NCI-H774 (cell line): Measurements from ENCODE around the gene GRM3.
"Not testable (repeated sequence)": the region's sequence is repeated elsewhere in the genome, so short reads cannot be mapped to it uniquely, and the experiment has no call there.

Source experiments
- DNase-seq: peaks from one replicate; lab custom pipeline; 2025; lab: John Stamatoyannopoulos, UW

GRM3 gene

DNA sequence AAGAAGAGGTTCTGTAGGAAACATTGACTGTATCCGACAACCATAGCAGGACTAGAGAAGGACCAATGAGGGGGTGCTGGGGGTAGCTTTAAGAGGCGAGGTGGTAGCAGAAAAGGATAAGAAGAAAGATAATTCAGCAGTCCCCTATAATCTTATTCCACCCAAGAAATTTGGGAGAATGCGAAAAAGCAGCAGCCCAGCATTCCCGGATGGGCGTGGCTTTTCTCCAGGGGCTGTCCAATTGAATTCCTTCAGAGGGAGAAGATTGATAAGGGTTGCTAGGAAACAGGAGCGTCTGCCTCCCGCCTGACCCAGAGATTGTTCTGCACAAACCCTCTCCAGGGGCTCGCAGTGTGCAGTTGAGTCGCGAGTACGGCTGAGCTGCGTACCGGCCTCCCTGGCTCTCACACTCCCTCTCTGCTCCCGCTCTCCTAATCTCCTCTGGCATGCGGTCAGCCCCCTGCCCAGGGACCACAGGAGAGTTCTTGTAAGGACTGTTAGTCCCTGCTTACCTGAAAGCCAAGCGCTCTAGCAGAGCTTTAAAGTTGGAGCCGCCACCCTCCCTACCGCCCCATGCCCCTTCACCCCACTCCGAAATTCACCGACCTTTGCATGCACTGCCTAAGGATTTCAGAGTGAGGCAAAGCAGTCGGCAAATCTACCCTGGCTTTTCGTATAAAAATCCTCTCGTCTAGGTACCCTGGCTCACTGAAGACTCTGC, at the start of gene GRM3:
Gene GRM3 (plus strand): TSS at position 349 of the 721 bp plus-strand sequence. CDS start 121,237 bp downstream, outside the sequence.
- no peak for DNase-seq

DNA sequence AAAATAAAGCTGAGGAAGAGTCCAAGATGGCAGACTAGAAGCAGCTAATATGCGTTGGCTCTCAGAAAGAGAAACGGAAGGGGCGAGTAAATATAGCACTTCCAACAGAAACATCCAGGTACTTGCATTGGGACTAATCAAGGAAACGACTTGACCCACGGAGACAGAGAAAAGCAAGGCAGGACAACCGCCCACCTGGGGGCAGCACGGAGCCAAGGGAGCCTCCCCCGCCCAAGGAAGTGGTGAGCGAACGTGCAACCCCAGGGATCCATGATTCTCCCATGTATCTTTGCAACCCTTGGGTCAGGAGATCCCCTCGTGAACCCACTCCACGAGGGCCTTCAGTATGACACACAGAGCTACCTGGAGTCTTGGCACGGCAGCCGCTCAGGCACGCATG, 45.4 kb upstream of the GRM3 start:
- no peak for DNase-seq

DNA sequence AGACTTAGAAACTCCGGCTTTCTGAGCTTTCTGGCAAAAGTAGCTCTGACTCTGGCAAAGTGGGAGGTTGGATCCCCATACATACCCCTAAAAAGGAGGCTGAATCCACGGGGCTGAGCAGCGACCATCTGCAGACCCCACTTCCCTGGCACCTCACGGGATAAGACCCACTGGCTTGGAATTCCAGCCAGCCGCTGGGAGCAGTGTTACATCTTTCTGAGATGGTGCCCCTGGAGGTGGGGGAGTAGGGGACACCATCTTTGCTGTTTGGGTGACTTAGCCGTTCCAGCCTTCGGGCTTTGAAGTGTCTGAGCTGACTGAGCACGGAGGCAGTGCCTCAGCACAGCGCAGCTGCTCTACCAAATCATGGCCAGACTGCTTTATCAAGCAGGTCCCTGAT, 45.0 kb upstream of the GRM3 start:
- DNase-seq: no peak

DNA sequence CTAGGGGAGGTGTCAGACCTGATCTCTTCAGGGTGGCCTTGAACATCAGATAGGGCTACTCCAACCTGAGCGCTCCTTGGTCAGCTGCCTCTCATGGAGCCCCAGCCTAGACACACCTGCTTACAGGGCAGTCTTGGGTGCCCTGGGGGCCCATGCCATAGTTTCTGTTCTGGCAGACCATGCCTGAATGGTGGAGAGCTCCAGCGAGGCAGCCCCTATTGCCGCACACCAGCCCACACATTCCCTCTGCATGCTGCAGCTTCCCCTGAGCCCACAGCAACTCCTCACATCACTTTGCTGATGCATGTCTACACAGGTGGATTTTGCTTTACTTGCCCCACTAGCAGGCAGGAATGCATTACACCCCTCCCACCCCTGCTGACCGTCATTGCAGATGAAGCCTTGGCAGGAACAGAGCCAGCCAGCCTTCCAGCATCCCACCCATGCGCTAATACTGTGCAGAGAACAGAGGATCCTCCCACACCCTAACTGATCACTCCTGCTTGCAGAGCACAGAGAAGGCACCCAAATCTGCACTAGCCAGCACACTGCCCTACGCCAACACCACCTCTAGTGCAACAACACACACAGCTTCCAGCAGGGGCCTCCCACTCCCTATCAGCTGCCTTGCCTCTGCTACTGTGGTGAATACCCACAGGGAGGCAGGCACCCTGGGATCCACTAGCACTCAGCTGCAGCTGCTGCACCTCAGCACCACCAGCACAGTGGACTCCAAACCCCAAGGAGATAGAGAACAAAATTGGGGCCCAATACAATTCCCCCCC, 43.0 kb upstream of the GRM3 start:
- DNase-seq: no peak

DNA sequence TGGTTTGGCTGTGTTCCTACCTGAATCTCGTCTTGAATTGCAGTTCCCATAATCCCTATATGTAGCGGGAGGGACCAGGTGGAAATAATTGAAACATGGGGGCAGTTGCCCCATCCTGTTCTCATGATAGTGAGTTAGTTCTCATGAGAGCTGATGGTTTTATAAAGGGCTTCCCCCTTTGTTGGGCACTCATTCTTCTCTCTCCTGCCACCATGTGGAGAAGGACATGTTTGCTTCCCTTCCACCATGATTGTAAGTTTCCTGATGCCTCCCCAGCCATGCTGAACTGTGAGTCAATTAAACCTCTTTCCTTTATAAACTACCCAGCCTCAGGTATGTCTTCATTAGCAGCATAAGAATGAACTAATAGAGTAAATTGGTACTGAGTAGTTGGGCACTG, 28.0 kb upstream of the GRM3 start:
- DNase-seq: not testable (repeated sequence)

DNA sequence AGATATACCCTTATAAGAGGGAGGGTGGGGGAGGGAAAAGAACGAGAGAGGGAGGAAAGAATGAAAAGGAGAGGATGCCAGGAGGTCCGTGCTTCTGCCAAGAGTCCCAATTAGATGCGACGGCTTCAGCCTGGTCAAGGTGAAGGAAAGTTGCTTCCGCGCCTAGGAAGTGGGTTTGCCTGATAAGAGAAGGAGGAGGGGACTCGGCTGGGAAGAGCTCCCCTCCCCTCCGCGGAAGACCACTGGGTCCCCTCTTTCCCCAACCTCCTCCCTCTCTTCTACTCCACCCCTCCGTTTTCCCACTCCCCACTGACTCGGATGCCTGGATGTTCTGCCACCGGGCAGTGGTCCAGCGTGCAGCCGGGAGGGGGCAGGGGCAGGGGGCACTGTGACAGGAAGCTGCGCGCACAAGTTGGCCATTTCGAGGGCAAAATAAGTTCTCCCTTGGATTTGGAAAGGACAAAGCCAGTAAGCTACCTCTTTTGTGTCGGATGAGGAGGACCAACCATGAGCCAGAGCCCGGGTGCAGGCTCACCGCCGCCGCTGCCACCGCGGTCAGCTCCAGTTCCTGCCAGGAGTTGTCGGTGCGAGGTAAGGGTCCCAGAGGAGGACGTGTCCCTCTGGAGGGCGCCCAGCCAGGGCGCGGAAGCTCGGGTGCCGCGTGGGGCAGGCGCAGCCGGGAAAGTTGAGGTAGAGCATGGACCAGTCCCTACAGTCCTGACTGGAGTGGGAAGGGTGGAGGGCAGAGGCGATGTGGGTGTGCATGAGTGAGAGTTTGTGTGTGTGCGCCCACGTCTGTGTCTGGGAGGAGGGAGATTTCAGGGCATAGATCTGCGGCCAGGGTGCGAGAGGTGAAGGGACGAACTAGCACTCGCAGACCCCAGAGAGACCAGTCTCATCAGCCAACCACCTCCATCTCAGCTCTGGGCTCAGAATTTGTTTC, 844 bp downstream of the GRM3 start:
- no peak for DNase-seq

DNA sequence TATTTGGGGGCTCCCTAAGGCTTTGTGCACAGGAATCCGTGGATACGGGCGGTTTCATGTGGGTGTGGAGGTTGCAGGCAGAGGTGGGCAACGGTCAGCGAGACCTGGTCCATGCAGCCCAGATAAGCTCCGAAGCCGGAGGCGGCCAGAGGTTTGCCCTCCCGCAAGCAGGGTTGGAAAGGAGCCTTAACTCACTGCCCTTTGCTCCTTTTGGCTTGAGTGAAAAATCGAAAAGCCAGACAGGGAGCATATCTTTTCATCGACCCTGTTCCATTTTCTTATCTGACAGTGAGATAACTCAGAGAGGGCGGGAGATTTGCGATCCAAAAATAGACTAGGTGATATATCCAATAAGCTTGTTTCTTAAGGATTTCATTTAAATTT, 1.5 kb downstream of the GRM3 start:
- DNase-seq: no peak

DNA sequence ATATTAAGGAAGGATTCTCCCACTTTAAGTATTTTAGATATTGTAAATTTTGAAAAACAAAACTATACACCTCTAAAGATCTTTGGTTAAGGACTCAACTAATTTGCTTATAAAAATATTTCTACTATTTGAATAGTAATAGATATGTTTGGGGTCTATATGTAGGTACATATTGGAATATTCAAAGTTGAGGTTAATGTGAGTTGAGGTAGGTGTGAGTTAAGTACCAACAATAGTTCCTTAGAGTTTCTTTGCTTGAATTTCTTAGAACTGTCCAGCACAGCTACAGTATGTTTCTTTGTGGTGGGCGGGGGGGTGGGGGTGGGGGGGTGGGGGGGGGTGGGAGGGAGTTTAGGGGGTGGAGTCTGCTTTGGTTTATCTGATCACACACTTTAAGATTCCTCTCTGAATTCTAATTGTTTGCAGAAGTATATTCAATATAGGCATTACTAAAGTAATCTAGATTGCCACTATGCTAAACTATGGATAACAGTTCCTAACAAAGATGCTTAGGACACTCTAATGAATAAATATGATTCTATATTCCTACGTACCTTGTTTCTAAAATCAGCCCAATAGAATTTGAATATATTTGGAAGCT, 2.1 kb downstream of the GRM3 start:
- no peak for DNase-seq

DNA sequence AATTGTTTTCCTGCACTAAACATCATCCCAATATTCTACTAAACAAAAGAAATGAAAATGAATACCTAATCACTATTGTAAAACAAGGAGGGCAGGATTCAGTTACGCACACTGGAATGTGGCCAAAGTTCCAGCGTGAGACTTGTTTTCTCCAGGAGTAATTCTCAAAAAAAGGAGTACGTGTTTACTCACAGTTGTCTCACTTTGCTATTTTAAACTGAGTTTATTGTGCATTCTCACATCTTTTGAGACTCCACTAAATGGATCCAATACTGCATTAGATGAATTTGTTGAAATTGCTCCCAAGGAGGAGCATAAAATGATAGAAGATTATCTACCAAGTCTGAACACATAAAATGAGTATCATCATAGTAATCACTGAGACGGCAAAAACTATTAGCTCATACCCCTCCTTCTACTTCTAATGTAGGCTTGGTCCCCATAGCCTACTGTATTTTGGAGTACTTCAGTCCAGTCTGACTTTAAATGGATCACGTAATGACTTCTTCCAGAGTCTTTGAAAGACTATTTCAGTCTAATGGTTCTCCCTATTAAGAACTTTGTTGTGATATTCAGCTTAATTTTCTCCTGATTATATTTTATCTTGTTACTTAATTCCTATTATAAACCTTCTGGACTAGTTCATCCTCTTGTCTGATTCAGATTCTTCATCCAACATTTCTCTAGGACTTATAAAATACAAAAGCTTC, 3.8 kb downstream of the GRM3 start:
- DNase-seq: no peak

DNA sequence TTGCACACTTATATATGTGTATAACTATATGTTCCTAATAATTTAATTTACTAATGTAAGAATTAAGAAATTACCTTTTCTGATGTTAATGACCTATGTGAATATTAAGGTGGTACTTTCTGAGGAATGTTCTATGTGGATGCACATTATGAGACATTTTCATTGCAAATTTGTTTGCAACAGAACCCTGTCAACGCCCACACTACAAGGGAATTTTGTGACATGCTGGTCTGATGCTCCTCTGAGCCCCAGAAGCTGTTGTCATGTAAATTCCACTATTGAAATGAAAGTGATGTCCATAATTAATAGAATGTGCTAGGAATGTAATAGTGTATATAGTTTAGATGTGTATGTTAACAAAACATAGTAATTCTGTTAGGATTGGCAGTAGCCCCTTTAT, 4.5 kb downstream of the GRM3 start:
- no peak for DNase-seq

DNA sequence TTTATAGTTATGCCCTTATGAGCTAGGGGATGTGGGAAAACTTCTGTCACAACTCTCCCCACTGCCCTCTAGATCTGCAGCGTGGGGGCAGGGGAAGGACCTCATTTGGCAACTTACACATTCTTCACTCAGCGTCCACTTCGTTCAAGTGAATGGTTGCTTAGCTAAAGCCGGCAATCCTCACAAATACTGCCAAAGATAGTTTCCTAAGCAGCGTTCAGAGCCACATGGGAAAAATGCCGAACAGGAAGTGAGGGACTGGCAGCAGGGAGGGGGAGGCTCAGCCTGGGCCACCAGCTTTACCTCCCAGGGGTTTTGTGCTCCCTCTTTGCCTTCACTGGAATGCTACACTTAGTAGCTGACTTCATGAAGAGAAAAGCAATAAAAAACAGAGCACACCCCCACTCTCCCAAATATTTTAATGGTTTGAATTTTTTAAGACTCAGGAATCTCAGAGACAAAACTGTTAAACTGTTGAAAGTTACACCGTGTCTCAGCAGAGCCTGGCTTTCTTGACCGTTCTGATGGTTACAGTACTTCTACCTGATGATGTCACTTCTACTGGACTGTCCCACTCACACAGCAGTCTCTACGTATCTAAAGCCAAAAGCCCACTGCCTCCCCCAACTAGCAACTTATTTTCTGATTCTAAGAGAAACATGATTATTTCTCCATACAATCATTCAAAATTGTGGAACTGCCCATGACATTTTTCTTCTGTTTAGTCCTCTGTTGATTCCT, 10.4 kb downstream of the GRM3 start:
- no peak for DNase-seq

DNA sequence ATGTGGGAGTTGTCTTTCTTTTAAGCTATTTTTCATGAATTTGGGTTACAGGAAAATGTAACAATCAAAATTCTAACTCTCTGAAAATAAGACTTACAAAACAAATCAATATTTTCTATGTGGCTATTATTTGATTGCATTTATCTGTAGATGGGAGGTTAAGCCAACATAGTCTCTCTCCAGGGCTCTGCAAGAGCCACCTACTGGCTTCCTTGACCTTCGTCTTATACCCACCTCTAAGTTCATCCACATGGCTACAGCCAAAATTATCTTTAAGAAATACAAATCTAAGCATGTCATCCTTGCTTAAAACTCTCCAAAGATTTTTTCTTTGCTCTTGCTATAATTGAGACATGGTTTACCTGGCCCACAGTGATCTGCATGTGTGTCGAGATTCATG, 14.2 kb downstream of the GRM3 start:
- no peak for DNase-seq

DNA sequence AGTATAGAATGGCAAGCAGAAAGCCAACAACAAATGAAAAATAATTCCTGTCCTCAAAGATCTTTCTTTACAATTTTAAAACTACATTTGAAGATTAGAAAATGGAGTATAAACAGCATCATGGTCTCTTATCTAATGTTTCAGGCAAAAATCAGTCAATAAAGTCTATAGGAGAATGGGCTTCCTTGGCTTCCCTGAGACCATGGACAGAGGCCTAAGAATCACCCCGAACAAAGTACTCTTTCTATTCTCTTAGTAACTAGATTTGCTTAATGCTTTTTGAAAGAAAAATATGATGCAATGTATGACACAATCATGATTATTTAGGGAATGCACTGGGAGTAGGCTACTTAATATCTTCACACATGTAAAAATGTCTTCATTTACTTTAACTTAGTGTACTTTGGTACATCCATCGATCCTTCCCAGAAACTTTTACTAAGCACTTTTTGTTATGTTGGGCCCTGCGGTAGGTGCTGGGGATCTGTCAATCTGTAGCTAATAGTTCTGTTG, 17.3 kb downstream of the GRM3 start:
- DNase-seq: no peak

DNA sequence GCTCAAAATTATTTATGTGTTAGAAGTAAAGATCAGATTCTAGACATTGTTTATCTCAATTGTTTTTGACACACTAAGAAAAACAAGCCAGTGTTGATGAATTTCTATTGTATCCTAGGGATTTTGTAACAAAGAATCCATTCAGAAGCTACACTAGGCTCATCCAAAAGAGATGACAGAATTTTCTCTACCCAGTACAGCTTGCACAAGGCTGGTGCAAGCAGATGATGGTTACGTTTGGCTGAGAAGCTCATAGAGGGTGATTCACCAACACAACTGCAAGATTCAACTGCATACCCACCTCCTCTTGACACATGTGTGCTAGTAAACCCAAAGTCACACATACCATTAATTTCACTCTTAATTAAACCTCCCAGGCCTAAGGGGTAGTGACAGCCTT, 20.8 kb downstream of the GRM3 start:
- DNase-seq: no peak

DNA sequence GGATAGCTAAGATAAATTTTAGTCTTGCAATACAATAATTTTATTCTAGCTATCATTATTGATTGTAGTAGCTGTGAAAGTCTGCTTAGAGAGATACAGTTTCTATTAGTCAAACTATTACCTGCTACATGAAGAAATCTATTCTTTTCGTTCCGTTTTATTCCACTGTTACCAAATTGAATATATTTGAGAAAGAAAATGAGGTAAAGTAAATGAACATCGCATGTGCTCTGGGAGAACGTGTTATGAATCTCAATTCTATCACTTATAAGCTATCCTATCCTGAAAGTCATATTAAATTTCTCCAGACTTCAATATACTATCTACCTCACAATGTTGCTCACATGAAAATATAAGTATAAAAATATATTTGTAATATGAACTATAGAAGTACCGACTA, 21.3 kb downstream of the GRM3 start:
- no peak for DNase-seq

DNA sequence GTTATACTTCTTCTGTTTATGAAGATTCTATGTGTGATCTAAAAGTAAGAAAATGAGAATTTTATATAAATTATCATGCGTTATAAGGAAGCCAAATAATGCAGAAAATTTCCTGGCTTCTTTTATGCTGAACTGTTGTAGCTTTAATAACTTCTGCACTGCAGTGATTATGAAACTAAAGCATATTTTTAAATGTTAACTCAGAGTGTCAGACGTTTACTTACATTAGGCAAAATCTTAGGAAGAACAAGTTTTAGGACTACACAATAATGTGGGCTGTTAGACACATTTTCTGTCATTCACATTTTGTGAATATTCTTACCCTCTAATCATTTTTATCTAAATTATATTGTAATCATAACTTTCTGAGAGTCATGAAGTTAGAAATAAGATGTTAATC, 22.0 kb downstream of the GRM3 start:
- no peak for DNase-seq

DNA sequence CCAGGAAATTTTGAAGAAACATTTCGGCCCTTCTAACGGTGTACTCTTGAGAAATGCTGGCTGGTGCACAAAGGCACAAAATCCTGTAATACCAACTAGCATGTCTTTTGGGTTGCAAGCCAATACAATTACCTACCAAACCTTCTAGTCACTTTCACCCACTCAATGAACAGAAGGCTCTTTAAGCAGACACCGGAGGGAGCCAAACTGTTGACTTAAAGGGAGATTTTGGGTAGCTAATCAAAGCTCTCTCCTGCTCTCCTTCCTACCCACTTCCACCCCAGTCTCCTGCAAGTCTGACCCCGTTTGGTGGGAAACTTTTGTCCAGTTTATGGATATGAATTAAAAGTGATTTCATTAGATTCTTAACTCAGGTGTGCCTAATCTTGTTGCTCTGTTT, 24.0 kb downstream of the GRM3 start:
- no peak for DNase-seq

DNA sequence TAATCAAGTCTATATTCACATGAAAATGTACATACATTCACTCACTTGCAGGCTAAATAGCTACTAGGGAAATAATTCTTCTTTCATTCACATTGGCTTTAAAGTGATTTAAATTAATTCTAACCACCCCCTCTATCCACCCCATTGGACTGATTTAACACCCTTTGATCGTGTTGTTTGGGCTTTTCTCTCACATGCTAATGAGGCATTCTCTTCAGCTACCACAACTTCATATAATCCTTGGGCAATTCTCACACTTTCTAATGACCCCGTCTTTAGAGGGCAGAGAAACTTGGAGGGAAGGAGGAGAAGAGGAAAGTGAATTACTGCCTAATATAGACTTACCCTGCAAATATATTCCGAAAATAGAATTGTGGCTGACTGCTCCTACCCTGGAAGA, 24.6 kb downstream of the GRM3 start:
- DNase-seq: no peak

DNA sequence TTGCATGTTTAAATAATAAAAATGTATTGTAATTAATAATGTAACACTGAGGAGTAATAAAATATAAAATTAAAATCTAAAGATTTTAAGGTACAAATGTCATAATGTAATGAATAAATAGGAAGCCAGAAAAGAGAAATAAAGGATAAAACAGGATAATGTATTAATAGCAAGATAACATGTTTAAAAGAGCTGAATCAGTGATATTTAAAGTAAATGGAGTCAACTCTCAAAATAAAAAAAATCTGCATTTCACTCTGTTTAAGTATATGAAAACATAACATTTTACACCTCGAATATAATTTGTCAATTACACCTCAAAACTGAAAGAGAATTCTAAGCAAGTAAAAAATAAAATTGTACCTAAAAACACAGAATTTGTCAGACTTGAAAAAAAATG, 44.1 kb downstream of the GRM3 start:
- no peak for DNase-seq

DNA sequence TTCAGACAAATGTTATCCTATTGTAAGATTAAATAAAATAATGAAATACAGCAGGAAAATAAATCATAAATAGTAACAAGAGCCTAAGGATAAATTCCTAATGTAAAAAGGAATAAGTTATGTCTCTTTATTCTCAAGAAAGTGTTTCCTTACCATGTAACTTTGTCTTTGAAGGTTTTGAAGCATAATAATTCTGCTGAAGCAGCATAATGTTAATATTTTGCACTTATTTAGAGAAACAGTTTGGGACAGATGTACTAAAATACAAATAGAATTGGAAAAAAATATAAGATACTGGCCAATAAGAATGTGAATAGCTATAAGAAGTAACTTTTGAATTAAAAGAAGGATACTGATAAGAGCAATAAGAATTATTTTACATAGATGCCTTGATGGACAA, 45.7 kb downstream of the GRM3 start:
- no peak for DNase-seq

DNA sequence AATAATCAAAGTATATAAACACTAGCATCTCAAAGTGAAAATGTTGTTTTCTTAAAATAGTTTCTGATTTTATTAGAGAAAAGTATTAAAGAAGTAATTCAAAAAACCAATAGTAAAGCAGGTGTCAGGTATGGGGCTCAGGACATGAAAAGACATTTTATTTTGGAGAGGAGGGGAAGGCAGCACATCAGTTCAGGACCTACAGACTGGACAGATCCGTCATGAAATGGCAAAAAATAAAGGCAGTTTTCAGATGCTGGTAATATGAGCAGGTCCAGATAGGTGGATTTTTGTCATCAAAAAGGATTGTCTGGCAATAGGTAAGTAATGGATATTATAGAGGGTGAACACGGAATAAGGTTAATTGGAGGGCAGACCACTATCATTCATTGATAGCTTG, 49.0 kb downstream of the GRM3 start:
- no peak for DNase-seq
